Peyer's patch (tissue), 4 donors: Measurements from ENCODE around the gene E2F8. TPM values are rescaled to one million over a fixed set of nuclear protein-coding genes. Genes with fewer than 3 reads are reported as not detected.
A peak's percentile ranks its signal among the peaks of the same experiment; 100 is the strongest.

Experiments used
- DNase-seq, 3 donors: peaks; one replicate each; pipeline ENCODE4 v3.0.0-alpha.2; 2017 to 2019
- H3K27ac ChIP-seq, 4 donors: fragments of 200-600 bp; sonication (generic); one replicate each; pipeline ENCODE4 v1.5.1; 2016 to 2019
- H3K27me3 ChIP-seq, 2 donors: fragments of 200-600 bp; sonication (generic); one replicate each; pipeline ENCODE4 v1.5.1; 2019
- H3K36me3 ChIP-seq, 3 donors: fragments of 200-600 bp; sonication (generic); one replicate each; pipeline ENCODE4 v1.5.1; 2016 to 2019
- H3K4me1 ChIP-seq, 4 donors: fragments of 200-600 bp; sonication (generic); one replicate each; pipeline ENCODE4 v1.5.1; 2016 to 2019
- H3K4me3 ChIP-seq, 4 donors: fragments of 200-600 bp; sonication (generic); 1 replicate in 3 of 4; 2 replicates in 1 of 4; pipeline ENCODE4 v1.5.1; 2016 to 2019; ENCODE audit warnings: mild to moderate bottlenecking in 1 of 4
- H3K9me3 ChIP-seq, 4 donors: fragments of 200-600 bp; sonication (generic); one replicate each; pipeline ENCODE4 v1.5.1; 2016 to 2019; ENCODE audit warnings: mild to moderate bottlenecking in 1 of 4
- CTCF ChIP-seq, 6 experiments: fragments of 450-650 bp in 4 of 6; fragments of 200-600 bp in 2 of 6; sonication (generic) in 1 of 6; IDR thresholded peaks; one replicate each; pipeline ENCODE4 v1.5.1; 2017 to 2019; ENCODE audit warnings: antibody characterized with exemption in 6 of 6, mild to moderate bottlenecking in 3 of 6, moderate library complexity in 1 of 6
- POLR2A ChIP-seq, 2 donors: fragments of 450-650 bp; IDR thresholded peaks; one replicate each; pipeline ENCODE4 v1.5.1; 2017; ENCODE audit warnings: antibody characterized with exemption in 2 of 2, mild to moderate bottlenecking in 2 of 2, moderate library complexity in 2 of 2
- total RNA-seq, 4 donors: library from RNA; depleted of rRNA; stranded (reverse); fragments of >200 nt; gene quantifications; one replicate each; pipeline ENCODE4 v1.1.0, GENCODE V29; 2016

E2F8 gene
- total RNA-seq, 4 donors from 2014 or later = 1.5 to 14.9 (median 6.0) TPM

GRCh38 chr11:19241260-19242178 is 774 bp upstream of the E2F8 start:
- DNase-seq = peak in 1 of 3 donors; percentile 67
- TF ChIP-seq CTCF (IDR thresholded peaks at IDR 0.05) (no peak), POLR2A (IDR thresholded peaks at IDR 0.05) (no peak)
- no peak overlapping the region for H3K27ac ChIP-seq

GRCh38 chr11:19239039-19239438 is 1.7 kb downstream of the E2F8 start:
- H3K4me1 ChIP-seq = peaks cover 0 to 18% (median 14%) of the 10 kb centered on the region in 4 donors
- no peak overlapping the region for H3K27ac ChIP-seq
- TF ChIP-seq CTCF (IDR thresholded peaks at IDR 0.05) (no peak), POLR2A (IDR thresholded peaks at IDR 0.05) (no peak)
- no peaks in the 10 kb centered on the region for H3K36me3 ChIP-seq
- DNase-seq = no peak
- peaks cover 0 to 9% of the 10 kb centered on the region in 2 donors for H3K27me3 ChIP-seq
- H3K9me3 ChIP-seq = no peaks in the 10 kb centered on the region
- no peak overlapping the region for H3K4me3 ChIP-seq

More at GRCh38 chr11:19241260-19242178, 774 bp upstream of the E2F8 start:
- H3K27me3 ChIP-seq = peaks cover 0 to 9% of the 10 kb centered on the region in 2 donors
- no peaks in the 10 kb centered on the region for H3K36me3 ChIP-seq
- peak overlapping the region; percentile 59 to 89 (median 76) for H3K4me3 ChIP-seq
- H3K4me1 ChIP-seq = peaks cover 0 to 18% (median 14%) of the 10 kb centered on the region in 4 donors
- no peaks in the 10 kb centered on the region for H3K9me3 ChIP-seq

GRCh38 chr11:19237813-19238212 is 2.9 kb downstream of the E2F8 start:
- peaks cover 0 to 18% (median 14%) of the 10 kb centered on the region in 4 donors for H3K4me1 ChIP-seq
- DNase-seq = peak in 2 of 3 donors; percentile 58 to 79
- H3K4me3 ChIP-seq = no peak overlapping the region
- no peaks in the 10 kb centered on the region for H3K36me3 ChIP-seq
- no peak overlapping the region for H3K27ac ChIP-seq
- H3K9me3 ChIP-seq = no peaks in the 10 kb centered on the region
- no peak for TF ChIP-seq POLR2A (IDR thresholded peaks at IDR 0.05)
- no peak for TF ChIP-seq CTCF (IDR thresholded peaks at IDR 0.05)
- peaks cover 0 to 9% of the 10 kb centered on the region in 2 donors for H3K27me3 ChIP-seq

- Histone ChIP-seq H3K9me3 (no peaks in the 10 kb centered on the region), H3K4me3 (no peak overlapping the region), H3K36me3 (no peaks in the 10 kb centered on the region), H3K27me3 (peaks cover 0 to 4% of the 10 kb centered on the region in 2 donors), H3K27ac (no peak overlapping the region), H3K4me1 (peaks cover 0 to 13% (median 13%) of the 10 kb centered on the region in 4 donors)
- no peak for DNase-seq
- TF ChIP-seq CTCF (IDR thresholded peaks at IDR 0.05) = no peak
- no peak for TF ChIP-seq POLR2A (IDR thresholded peaks at IDR 0.05)
Observed at GRCh38 chr11:19237381-19237780, 3.4 kb downstream of the E2F8 start.

- Histone ChIP-seq H3K4me1 (no peaks in the 10 kb centered on the region), H3K27me3 (no peaks in the 10 kb centered on the region), H3K9me3 (no peaks in the 10 kb centered on the region), H3K36me3 (no peaks in the 10 kb centered on the region), H3K4me3 (no peak overlapping the region), H3K27ac (no peak overlapping the region)
- TF ChIP-seq POLR2A (IDR thresholded peaks at IDR 0.05) (no peak), CTCF (IDR thresholded peaks at IDR 0.05) (no peak)
- DNase-seq = no peak
Observed at GRCh38 chr11:19234231-19234817, 6.4 kb downstream of the E2F8 start.
